ENCODE measurements around the gene RASSF6.
"Not testable (repeated sequence)": the region's sequence is repeated elsewhere in the genome, so short reads cannot be mapped to it uniquely, and the experiment has no call there.

The RASSF6 gene

DNA sequence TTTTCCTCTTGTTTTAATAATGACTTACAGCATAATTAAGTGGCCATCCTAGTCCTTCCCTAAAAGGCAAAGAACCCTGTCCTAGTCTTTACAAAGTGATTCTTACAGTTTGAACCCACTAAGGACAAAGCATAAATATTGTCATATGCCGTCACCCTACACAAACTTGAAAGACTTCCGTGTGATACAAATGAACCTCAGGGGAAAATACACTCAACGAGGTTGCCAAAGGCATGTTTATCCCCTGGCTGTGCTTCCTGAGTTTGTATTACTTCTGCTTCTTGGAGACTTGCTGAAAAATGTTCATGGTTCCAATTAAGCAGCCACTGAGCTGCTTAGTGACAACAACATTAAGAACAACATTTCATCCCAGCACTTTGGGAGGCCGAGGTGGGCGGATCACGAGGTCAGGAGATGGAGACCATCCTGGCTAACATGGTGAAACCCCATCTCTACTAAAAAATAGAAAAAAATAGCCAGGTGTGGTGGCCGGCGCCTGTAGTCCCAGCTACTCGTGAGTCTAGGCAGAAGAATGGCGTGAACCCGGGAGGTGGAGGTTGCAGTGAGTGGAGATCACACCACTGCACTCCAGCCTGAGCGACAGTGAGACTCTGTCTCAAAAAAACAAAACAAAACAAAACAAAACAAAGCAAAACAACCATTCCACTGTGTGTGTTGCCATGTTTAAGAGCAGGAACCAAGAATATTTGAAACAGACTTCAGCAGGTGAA is 16.2 kb downstream of the RASSF6 start:
- H3K4me1 ChIP-seq (ENCODE audit: insufficient read depth, low read length), result no peaks in the 10 kb centered on the region
- no peak overlapping the region for H2AFZ ChIP-seq (ENCODE audit: low read depth, low read length)
- no peaks in the 10 kb centered on the region for H3K9me3 ChIP-seq (ENCODE audit: low read length)
- no peak overlapping the region for H3K4me3 ChIP-seq (ENCODE audit: low read length)
- no peaks in the 10 kb centered on the region for H3K36me3 ChIP-seq (ENCODE audit: insufficient read depth, low read length)
- H3K27me3 ChIP-seq (ENCODE audit: insufficient read depth, low read length), result no peaks in the 10 kb centered on the region

DNA sequence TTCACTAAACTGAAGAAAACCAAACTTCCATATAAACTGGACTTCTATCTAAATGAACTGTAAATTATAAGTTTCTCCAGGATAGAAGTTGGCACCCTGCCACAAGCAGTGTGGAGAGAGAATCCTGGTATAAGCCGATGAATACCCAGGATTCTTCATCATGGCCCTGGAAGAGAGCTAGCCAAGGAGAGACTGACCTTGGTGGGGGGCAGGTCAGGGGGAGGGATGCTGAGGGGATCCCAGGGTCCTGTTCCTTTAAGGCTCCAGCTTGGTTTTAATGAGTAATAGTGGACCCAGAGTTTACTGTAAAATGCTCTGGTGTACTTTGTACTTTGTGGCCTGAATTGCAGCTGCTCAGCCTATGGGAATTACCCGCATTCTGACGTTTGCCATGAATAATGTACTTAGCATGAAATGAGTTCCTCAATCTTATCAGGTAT is 16.9 kb downstream of the RASSF6 start:
- H3K9me3 ChIP-seq (ENCODE audit: low read length), result no peaks in the 10 kb centered on the region
- H2AFZ ChIP-seq (ENCODE audit: low read depth, low read length), result no peak overlapping the region
- no peaks in the 10 kb centered on the region for H3K36me3 ChIP-seq (ENCODE audit: insufficient read depth, low read length)

DNA sequence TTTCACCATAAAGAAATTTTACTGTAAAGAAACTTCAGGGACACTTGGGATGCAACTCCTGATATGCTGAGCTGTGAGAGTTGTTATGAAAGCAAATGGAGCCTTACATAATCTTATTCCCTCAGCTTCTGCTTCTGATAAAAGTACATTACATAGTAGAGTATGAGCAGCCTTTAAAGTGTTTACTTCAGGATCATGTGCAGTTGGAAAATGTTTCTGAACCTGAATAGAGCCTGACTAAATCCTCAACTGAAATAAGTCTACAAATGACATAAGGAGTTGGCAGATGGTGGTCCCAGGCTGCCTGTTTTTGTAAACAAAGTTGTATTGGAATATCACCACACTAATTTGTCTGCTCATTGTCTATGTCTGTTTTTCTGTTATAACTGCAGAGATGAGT is 19.3 kb downstream of the RASSF6 start:
- no peaks in the 10 kb centered on the region for H3K9me3 ChIP-seq (ENCODE audit: low read length)
- no peaks in the 10 kb centered on the region for H3K27me3 ChIP-seq (ENCODE audit: insufficient read depth, low read length)
- H3K36me3 ChIP-seq (ENCODE audit: insufficient read depth, low read length), result no peaks in the 10 kb centered on the region
- peak overlapping the region; percentile 16 for H2AFZ ChIP-seq (ENCODE audit: low read depth, low read length)
- H3K4me1 ChIP-seq (ENCODE audit: insufficient read depth, low read length), result no peaks in the 10 kb centered on the region
- no peak overlapping the region for H3K4me3 ChIP-seq (ENCODE audit: low read length)

More for the DNA sequence above, 16.9 kb downstream of the RASSF6 start:
- no peaks in the 10 kb centered on the region for H3K4me1 ChIP-seq (ENCODE audit: insufficient read depth, low read length)
- no peak overlapping the region for H3K4me3 ChIP-seq (ENCODE audit: low read length)
- H3K27me3 ChIP-seq (ENCODE audit: insufficient read depth, low read length), result no peaks in the 10 kb centered on the region

DNA sequence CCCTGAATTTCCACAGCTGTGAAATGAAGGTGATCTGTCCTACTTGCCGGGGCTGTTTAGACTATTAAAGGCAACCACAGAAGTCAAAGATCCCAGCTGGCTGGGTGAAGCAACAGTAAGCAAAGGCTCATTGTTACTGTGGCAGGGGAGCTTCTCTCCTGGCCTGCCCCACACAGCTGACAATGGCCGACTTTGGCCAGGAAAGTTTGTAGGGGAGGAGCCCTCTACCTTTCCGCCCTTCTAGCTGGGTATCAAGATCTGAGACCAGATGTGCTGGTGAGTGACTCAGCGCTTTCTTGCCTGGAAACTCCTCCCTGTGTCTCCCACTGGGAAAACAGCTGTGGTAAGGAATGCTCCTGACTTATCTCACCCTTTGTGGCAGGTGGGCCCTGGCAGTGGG is 21.1 kb downstream of the RASSF6 start:
- no peaks in the 10 kb centered on the region for H3K4me1 ChIP-seq (ENCODE audit: insufficient read depth, low read length)
- H3K36me3 ChIP-seq (ENCODE audit: insufficient read depth, low read length), result no peaks in the 10 kb centered on the region
- H3K4me3 ChIP-seq (ENCODE audit: low read length), result no peak overlapping the region
- no peaks in the 10 kb centered on the region for H3K9me3 ChIP-seq (ENCODE audit: low read length)
- no peak overlapping the region for H2AFZ ChIP-seq (ENCODE audit: low read depth, low read length)
- no peaks in the 10 kb centered on the region for H3K27me3 ChIP-seq (ENCODE audit: insufficient read depth, low read length)

DNA sequence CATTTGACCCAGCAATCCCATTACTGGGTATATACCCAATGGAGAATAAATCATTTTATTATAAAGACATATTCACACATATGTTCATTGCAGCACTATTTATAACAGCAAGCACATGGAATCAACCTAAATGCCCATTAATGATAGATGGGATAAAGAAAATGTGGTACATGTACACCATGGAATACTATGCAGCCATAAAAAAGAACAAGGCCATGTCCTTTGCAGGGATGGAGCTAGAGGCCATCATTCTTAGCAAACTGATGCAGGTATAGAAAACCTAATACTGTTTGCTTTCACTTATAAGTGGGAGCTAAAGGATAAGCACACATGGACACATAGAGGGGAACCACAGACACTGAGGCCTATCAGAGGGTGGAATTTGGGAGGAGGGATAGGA is 22.6 kb downstream of the RASSF6 start:
- H3K4me1 ChIP-seq (ENCODE audit: insufficient read depth, low read length), result no peaks in the 10 kb centered on the region
- H3K36me3 ChIP-seq (ENCODE audit: insufficient read depth, low read length), result no peaks in the 10 kb centered on the region
- H3K27me3 ChIP-seq (ENCODE audit: insufficient read depth, low read length), result no peaks in the 10 kb centered on the region
- no peak overlapping the region for H3K4me3 ChIP-seq (ENCODE audit: low read length)
- no peak overlapping the region for H2AFZ ChIP-seq (ENCODE audit: low read depth, low read length)
- no peaks in the 10 kb centered on the region for H3K9me3 ChIP-seq (ENCODE audit: low read length)

DNA sequence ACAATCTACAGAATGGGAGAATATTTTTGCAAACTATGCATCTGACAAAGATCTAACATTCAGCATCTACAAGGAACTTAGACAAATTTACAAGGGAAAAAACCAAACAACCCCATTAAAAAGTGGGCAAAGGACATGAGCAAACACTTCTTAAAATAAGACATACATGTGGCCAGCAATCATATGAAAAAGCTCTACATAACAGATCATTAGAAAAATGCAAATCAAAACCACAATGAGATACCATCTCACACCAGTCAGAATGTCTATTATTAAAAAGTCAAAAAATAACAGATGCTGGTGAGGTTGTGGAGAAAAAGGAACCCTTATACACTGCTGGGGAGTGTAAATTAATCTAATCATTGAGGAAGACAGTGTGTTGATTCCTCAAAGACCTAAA is 23.1 kb downstream of the RASSF6 start:
- not testable (repeated sequence) for H3K27me3 ChIP-seq (ENCODE audit: insufficient read depth, low read length); H3K4me3 ChIP-seq (ENCODE audit: low read length); H3K9me3 ChIP-seq (ENCODE audit: low read length); H3K36me3 ChIP-seq (ENCODE audit: insufficient read depth, low read length); H3K4me1 ChIP-seq (ENCODE audit: insufficient read depth, low read length); H2AFZ ChIP-seq (ENCODE audit: low read depth, low read length)

DNA sequence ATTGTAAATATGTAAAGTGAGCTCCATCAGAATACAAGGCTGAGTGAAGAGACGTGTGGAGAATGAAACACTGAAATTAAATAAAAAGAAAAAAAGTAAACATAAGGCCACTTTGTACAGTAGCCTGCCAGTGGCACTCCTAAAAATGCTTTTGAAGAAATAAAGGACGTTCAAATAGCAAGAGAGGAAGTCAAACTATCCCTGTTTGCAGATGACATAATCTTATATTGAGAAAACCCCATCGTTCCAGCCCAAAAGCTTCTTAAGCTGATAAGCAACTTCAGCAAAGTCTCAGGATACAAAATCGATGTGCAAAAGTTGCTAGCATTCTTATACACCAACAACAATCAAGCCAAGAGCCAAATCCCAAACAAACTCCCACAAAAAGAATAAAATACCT is 24.2 kb downstream of the RASSF6 start:
- Histone ChIP-seq H3K9me3 (ENCODE audit: low read length) (no peaks in the 10 kb centered on the region), H3K36me3 (ENCODE audit: insufficient read depth, low read length) (no peaks in the 10 kb centered on the region), H3K27me3 (ENCODE audit: insufficient read depth, low read length) (no peaks in the 10 kb centered on the region), H3K4me1 (ENCODE audit: insufficient read depth, low read length) (no peaks in the 10 kb centered on the region), H3K4me3 (ENCODE audit: low read length) (no peak overlapping the region), H2AFZ (ENCODE audit: low read depth, low read length) (no peak overlapping the region)

DNA sequence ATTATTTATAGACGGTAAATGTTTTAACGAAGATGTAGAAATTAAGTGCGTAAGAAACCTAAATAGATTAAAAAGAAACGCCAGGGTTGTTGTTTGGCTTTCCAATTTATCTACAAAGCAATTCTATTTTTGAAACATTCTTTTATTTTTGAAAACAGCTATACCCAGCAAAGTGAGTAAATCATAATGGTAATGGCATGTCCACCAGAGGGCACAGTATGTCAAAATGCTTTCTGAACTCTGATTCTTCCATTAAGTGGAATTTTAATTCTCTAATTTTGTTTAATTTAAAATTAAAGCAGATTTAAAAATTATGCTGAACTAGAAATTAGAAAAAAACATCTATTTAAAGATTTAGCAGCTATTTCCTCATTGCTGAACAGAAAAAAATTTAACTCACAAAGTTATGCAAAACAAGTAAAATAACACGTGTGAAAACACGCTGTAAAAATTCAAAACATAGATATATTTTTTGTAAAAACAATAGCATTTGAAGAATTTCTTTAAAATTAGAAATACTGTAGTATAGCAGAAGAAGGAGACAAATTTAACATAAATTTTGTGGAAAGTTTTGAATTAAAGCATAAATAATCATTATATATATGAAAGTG is 26.5 kb downstream of the RASSF6 start:
- H3K9me3 ChIP-seq (ENCODE audit: low read length), result no peaks in the 10 kb centered on the region
- H3K27me3 ChIP-seq (ENCODE audit: insufficient read depth, low read length), result no peaks in the 10 kb centered on the region
- H2AFZ ChIP-seq (ENCODE audit: low read depth, low read length), result no peak overlapping the region
- no peak overlapping the region for H3K4me3 ChIP-seq (ENCODE audit: low read length)
- H3K36me3 ChIP-seq (ENCODE audit: insufficient read depth, low read length), result no peaks in the 10 kb centered on the region
- H3K4me1 ChIP-seq (ENCODE audit: insufficient read depth, low read length), result no peaks in the 10 kb centered on the region

DNA sequence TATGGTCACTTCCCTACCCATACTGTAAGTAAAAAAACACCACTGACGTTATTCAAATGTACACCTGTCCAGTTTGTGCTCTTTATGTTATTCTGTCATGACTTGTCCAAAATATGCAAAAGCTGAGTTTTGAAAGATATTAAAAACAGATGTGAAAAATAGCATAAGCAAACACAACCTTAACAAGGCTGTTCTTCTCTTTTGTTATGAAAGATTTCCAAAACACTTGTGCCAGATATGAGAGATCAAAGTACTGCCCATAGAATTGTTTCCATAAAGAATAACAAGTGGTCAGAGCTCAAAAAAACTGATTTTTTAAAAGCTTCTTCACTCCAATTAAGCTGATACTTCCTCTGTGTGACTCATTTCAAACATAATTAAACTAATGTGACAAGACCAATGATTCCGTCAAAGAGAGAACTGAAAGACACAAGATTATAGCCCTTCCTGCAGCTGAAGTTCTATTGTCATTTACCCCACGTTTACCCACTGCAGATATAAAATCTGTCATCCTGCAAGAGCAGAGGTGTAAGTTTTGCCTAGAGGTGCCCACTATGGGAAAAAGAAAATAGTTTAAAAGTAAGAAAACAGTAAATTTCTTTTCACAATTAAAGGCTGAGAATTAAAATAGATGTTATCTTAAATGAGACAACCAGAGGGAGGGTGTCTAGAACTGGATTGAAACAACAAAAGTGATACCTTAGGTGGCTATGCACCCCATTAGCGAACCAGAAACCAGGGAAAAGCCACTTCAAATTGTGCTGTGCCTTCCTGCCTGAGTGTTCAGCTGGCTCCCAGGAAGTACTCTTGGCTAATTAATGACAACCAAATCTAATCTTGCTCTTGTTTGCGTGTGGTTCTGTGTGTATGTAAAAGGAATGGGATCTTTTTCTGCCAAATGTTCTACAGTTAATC is 30.1 kb downstream of the RASSF6 start:
- Histone ChIP-seq H3K27me3 (ENCODE audit: insufficient read depth, low read length) (no peaks in the 10 kb centered on the region), H2AFZ (ENCODE audit: low read depth, low read length) (no peak overlapping the region), H3K4me3 (ENCODE audit: low read length) (no peak overlapping the region), H3K9me3 (ENCODE audit: low read length) (no peaks in the 10 kb centered on the region), H3K4me1 (ENCODE audit: insufficient read depth, low read length) (no peaks in the 10 kb centered on the region), H3K36me3 (ENCODE audit: insufficient read depth, low read length) (no peaks in the 10 kb centered on the region)

DNA sequence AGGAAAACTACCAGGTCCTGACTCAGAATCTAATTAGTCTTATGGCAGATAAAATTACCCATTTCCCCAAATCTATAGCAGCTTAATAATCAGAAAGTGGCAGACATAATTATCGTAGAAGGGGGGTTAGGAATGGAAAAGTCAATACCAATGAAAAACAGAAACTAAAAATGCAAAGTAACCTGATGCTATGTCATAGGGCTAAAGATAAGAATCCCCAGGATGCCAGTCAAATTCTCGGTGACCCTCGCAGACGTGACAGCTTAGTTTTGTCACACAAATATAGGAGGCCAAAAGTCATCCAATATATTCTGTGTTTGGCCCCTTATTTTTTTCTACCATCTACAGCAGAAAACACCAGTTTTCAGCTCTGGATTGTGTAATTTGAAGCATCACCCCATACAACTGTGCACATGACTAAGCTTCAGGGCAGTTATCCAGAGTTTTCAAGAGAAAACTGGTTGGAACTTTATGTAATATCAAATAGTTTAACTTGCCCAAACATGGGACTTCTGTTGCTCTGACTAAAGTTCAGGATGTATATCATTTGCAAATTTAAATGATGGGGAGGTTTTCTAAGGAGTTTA is 30.9 kb downstream of the RASSF6 start:
- no peaks in the 10 kb centered on the region for H3K9me3 ChIP-seq (ENCODE audit: low read length)
- no peaks in the 10 kb centered on the region for H3K4me1 ChIP-seq (ENCODE audit: insufficient read depth, low read length)
- H3K36me3 ChIP-seq (ENCODE audit: insufficient read depth, low read length), result no peaks in the 10 kb centered on the region
- no peaks in the 10 kb centered on the region for H3K27me3 ChIP-seq (ENCODE audit: insufficient read depth, low read length)
- no peak overlapping the region for H2AFZ ChIP-seq (ENCODE audit: low read depth, low read length)
- H3K4me3 ChIP-seq (ENCODE audit: low read length), result no peak overlapping the region

DNA sequence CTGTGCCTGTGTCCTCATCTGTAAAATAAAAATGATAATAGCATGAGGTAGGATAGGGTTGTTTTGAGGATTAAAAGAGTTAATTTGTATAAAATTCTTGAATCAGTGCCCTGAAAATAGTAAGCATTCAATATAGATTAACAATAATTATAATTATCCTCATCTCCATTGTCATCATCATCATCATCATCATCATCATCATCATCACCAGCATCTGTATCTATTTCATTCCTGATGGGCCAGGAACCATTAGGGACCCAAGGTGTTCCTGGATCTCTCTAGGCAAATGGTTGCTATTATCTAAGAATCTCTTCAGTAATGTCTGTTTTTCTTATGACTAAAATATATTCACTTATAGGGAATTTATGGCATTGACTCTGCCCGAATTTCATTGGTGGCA is 31.6 kb downstream of the RASSF6 start:
- no peaks in the 10 kb centered on the region for H3K9me3 ChIP-seq (ENCODE audit: low read length)
- H3K27me3 ChIP-seq (ENCODE audit: insufficient read depth, low read length), result no peaks in the 10 kb centered on the region
- H3K36me3 ChIP-seq (ENCODE audit: insufficient read depth, low read length), result no peaks in the 10 kb centered on the region
- H3K4me3 ChIP-seq (ENCODE audit: low read length), result no peak overlapping the region
- no peaks in the 10 kb centered on the region for H3K4me1 ChIP-seq (ENCODE audit: insufficient read depth, low read length)
- no peak overlapping the region for H2AFZ ChIP-seq (ENCODE audit: low read depth, low read length)

DNA sequence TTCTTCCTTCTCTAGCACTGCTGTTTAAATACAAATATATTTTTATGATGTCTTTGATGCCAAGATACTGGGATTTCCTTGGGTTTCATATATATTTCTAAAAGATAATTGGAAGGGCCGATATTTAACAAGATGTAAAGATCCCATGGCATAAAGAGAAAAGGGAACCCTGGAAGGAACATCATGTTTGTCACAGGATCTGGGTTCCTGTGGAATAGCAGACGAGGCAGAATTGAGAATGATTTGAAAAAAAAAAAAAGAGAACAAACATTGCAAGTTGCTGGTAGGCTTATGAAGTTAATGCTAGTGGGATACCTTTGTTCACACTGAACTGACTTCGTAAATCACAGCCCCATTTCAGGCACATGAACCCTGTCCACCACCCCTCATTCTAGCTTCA is 33.6 kb downstream of the RASSF6 start:
- Histone ChIP-seq H3K9me3 (ENCODE audit: low read length) (no peaks in the 10 kb centered on the region), H3K27me3 (ENCODE audit: insufficient read depth, low read length) (no peaks in the 10 kb centered on the region), H3K4me1 (ENCODE audit: insufficient read depth, low read length) (no peaks in the 10 kb centered on the region), H2AFZ (ENCODE audit: low read depth, low read length) (no peak overlapping the region), H3K4me3 (ENCODE audit: low read length) (no peak overlapping the region), H3K36me3 (ENCODE audit: insufficient read depth, low read length) (no peaks in the 10 kb centered on the region)

DNA sequence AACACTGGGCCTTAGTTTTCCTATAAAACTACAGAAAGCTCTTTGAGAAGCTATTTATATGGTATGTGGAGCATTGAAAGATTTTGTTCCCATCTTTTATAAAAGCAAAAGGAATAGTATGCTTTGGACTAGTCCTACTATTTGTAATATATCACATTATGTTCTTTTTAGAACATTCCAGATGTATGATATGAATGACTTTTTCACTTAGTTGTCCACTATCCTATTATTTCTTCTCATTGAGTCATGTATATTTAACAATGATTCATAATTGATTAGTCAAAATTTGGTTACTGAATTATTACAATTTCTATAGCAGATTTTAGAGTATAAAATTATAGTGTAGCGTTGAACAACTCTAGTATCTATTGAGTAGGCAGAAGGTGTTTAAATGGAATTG is 34.2 kb downstream of the RASSF6 start:
- H3K4me1 ChIP-seq (ENCODE audit: insufficient read depth, low read length), result no peaks in the 10 kb centered on the region
- no peaks in the 10 kb centered on the region for H3K36me3 ChIP-seq (ENCODE audit: insufficient read depth, low read length)
- H3K9me3 ChIP-seq (ENCODE audit: low read length), result no peaks in the 10 kb centered on the region
- H3K27me3 ChIP-seq (ENCODE audit: insufficient read depth, low read length), result no peaks in the 10 kb centered on the region
- no peak overlapping the region for H3K4me3 ChIP-seq (ENCODE audit: low read length)
- no peak overlapping the region for H2AFZ ChIP-seq (ENCODE audit: low read depth, low read length)
